NCI-H2196 (cell line): ENCODE data around the gene MAP4K1.
"Not testable (repeated sequence)": the region's sequence is repeated elsewhere in the genome, so short reads cannot be mapped to it uniquely, and the experiment has no call there.

ENCODE experiments used
- DNase-seq: peaks from one replicate; lab custom pipeline; 2025; ENCODE audit not compliant: unreplicated experiment; lab: John Stamatoyannopoulos, UW

MAP4K1 gene

GRCh38 chr19:38653028-38653571 lies 35.3 kb upstream of the MAP4K1 start:
- no peak for DNase-seq

DNA sequence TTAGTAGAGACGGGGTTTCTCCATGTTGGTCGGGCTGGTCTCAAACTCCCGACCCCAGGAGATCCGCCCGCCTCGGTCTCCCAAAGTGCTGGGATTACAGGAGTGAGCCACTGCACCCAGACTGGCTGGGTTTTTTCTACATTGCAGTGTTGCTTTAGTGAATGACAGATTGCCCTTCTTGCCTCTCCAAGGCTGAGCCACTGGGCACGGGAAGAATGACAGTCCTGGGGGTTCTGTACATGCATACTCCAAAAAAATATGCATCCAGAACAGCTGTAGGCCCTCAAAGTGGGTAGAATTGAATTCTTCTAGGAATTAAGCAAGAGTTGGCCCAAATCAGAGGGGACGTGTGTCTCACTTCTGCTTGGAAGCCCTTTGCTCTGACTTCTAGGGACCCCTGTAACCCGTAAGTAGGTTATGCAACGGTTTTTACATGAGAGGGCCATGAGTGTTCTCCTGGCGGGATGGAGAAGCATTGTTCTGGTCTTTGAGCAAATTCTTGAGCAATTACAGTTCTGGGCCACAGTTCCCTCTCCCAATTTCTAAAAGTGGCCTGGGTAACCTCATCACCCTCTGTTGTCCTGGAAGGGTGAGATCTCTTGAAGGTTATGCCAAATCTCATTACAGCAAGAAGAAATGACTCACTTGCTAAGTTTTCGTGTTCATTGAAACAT lies 33.3 kb upstream of the MAP4K1 start:
- no peak for DNase-seq

DNA sequence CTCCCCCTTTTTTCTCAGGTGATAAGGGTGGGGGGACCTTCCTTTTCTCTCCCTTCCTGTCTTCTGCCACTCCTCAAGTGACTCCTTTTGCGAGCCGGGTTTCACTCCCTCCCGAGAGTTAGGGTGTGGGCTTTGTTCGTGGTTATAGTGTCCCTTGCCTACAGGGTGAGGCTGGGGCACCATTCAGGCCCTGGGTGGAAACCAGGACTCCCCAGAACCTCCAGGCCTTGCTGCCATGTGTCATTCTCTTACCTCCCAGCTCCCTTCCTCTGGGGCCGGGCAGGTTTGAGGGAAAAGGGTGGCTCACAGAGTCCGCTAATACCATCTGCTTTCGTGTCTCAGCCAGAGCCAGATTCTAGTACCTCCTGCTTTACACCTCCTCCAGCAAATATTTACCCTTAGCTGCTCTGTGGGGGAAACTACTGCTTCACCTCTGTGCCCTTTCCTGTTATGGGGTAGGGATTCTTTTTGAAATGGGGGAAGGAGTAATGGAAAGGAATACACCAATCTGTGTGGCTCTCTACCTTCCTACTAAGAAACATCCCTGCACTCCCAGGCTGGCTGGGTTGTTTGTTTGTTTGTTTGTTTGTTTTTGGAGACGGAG lies 32.5 kb upstream of the MAP4K1 start:
- DNase-seq: no peak

- DNase-seq: peak; percentile 59
Measured at GRCh38 chr19:38649305-38650171, 31.8 kb upstream of the MAP4K1 start.

DNA sequence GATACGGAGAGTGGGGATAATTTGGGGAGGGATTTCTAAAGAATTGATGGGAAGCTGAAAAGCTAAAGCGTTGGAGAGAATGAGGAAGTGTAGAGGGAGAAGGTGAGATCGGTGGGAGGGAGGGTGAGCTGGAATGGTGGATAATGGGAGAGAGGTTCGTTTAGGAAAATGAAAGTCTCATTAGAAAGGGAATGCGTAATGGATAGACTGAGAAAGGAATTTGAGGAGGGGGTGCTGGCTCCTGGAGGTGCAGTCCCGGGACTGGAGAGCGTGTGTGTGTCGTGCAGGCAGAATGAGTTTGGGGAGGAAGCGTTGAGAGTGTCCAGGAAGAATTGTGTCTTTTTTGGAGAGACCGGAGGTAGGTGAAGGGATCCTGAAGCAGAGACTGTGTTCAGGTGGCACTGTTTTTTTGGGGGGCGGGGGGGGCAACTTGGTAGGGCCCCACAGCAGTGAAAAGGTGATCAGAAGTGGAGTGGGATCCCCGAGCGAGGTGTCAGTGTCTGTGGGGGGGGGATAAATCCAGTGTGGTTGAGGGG lies 31.1 kb upstream of the MAP4K1 start:
- no peak for DNase-seq

DNA sequence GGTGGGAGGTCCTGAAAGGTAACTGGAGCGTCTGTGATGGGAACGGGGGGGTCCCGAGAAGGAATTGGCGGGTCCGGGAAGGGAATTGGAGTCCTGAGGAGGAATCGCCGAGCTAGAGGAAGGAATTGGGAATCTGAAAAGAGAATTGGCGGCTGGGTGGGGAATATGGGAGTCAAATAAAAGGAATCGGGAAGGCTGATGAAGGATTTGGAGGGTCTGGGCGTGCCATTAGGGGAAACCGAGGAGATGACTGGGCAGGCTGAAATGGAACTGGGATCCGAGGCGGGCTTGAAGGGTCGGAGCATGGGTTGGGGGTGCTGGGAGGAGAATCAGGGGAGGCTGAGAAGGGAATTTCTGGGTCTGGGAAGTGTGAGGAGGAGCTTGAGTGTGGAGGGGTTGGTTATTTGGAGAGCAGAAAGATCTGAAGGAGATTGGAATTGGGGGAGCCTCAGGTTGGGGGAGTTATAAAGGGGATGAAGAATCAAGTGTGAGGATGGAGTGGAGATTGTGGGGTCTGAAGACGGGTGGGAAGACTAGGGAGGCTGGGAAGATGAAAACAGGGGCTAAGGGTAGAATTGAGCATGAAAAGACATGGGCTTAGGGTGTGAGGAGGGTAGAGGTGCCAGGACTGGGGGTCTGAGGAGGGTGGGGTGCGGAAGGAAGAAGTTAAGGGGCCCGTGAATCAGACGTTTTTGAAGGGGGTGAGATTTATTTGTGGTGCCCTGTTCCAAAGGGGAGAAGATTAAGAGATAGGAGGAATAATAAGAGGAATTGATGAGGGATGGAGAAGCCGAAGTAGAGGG lies 30.4 kb upstream of the MAP4K1 start:
- no peak for DNase-seq

DNA sequence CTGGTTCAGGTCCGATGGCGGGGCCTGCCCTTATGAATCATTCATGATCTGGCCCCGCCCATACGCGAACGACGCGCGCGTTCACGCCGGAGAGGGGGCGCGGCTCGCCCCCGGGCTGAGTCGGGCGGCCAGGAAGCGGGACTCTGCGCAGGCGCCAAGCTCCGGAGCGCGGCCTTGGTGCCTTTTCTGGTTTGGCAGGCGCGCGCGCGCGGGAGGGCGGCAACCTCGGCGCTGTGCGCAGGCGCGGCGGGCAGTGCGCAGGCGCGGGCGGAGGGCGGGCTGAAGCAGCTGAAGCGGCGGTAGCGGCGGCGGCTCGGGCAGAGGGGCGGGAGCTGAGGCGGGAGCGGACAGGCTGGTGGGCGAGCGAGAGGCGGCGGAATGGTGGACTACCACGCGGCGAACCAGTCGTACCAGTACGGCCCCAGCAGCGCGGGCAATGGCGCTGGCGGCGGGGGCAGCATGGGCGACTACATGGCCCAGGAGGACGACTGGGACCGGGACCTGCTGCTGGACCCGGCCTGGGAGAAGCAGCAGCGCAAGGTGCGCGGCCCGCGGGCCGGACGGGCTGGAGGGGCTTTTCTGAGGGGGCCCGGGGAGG lies 29.7 kb upstream of the MAP4K1 start, which contains the start of gene ACTN4:
Gene ACTN4 (plus strand): TSS at position 282 of the 598 bp plus-strand sequence. CDS start 97 bp downstream, at position 379.
- DNase-seq: peak; percentile 98

GRCh38 chr19:38644719-38645118 lies 27.0 kb upstream of the MAP4K1 start:
- no peak for DNase-seq

- DNase-seq: no peak
Measured at GRCh38 chr19:38642176-38642575, 24.4 kb upstream of the MAP4K1 start.

DNA sequence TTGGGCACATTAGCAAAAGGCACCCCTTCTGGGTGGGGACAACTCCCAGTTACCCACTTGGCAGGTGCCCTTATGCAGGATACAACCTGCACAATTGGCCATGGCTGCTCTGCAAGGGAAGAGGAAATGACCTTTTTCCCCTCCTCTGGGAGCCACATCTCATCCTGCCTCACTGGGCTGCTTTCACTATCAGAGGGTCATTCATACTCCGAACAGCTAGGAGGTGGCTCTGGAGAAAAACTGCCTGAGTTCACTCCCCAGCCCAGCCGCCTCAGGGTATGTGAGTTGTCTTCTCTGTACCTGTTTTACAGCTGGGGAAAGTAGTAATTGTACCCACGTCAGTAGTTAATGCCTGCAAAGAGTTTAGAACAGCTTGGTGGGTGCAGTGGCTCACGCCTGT lies 22.6 kb upstream of the MAP4K1 start:
- DNase-seq: no peak

- DNase-seq: no peak
Measured at GRCh38 chr19:38639679-38640078, 21.9 kb upstream of the MAP4K1 start.

DNA sequence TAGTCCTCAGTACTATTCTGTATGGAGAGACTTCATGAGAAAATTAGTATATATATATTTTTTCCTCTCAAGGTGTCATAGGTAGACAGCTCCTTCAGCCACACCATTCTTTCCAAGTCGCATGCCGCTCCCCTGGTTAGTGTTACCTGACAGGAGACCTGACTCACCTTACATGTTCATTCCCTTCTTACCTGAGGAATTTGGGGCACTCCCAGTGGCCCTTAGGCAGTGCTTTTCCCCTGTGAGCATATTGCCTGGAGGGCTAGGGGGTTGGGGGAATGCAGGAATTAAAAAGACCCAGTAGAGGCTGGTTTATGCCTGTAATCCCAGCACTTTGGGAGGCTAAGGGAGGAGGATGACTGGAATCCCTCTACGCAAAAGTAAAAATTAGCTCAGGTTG lies 20.7 kb upstream of the MAP4K1 start:
- DNase-seq: no peak

GRCh38 chr19:38635483-38636399 lies 18.0 kb upstream of the MAP4K1 start:
- no peak for DNase-seq

- peak; percentile 68 for DNase-seq
Measured at GRCh38 chr19:38634757-38635482, 17.2 kb upstream of the MAP4K1 start.

GRCh38 chr19:38632476-38633213 lies 14.9 kb upstream of the MAP4K1 start:
- no peak for DNase-seq

DNA sequence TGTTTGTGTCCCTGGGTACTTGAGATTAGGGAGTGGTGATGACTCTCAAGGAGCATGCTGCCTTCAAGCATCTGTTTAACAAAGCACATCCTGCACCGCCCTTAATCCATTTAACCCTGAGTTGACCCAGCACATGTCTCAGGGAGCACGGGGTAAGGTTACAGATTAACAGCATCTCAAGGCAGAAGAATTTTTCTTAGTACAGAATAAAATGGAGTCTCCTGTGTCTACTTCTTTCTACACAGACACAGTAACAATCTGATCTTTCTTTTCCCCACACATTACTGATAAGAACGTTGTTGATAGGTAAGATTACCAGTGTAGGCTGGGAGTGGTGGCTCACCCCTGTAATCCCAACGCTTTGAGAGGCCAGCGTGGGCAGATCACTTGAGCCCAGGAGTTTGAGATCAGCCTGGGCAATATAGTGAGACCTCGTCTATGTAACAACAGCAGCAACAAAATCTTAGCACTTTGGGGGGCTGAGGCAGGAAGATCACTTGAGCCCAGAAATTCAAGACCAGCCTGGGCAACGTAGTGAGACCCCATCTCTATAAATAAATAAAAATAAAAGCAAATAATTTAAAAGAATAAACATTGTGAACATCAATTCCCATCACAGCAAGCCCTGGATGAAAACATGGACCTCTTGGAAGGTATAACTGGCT lies 14.2 kb upstream of the MAP4K1 start:
- not testable (repeated sequence) for DNase-seq

DNA sequence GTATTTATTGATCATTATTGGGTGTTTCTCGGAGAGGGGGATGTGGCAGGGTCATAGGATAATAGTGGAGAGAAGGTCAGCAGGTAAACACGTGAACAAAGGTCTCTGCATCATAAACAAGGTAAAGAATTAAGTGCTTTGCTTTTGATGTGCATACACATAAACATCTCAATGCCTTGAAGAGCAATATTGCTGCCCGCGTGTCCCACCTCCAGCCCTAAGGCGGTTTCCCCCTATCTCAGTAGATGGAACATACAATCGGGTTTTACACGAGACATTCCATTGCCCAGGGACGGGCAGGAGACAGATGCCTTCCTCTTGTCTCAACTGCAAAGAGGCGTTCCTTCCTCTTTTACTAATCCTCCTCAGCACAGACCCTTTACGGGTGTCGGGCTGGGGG lies 13.5 kb upstream of the MAP4K1 start:
- not testable (repeated sequence) for DNase-seq
